Myometrial cell (primary cell): ENCODE measurements around the gene FNIP1. TPM values are rescaled to one million over a fixed set of nuclear protein-coding genes. Genes with fewer than 3 reads are reported as not detected.

ENCODE experiments used
- total RNA-seq: library from RNA; depleted of rRNA; stranded (reverse); fragments of >200 nt; gene quantifications from 2 replicates; pipeline ENCODE4 v1.2.3, GENCODE V29; 2015

FNIP1 gene
- total RNA-seq = 16.4 and 23.9 TPM in 2 replicates

DNA sequence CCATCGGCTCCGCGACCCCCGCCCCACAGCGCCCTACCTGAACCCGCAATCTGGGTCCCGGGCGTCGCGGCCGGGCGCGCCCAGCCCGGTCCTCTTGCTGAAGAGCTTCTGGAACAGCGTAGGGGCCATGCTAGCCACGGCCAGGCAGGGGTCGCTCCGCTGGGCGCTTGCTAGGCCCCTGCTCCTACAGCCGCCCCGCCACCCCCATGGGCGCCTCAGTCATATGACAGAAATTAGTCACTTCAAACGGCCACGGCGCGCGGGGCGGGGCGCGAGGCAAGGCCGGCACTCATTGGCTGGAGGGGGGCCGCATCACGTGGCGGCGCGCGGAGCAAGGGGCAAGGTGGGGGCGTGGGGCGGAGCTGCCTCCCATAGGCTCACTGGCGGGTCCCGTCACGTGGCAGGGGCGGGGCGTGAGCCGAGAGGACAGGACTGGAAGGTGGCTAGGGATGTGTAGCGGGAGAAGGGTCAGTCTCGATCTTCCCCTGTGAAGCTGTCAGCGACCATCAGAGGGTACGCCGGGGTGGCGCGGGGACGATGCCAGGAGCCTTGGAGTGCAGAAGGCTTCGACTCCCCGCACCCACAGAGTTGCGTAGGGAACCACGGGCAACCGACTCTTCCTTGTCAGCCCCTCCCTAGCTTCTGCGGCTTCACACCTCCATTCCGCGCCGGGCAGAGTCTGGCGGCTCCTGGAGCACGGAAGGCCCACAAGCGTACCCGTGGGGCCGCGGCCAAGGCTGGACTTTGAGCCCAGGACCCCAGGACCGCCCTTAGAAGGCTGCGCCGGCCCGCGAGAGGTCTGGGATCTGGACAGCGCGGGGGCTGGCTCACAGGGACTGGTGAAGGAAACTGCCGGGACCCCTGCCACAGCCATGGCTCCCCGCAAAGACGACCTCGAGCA, at the start of gene FNIP1:
Gene FNIP1, minus strand, starts transcription at position 225 of the 901 bp plus-strand sequence. Its CDS starts 96 bp downstream, at position 129.

DNA sequence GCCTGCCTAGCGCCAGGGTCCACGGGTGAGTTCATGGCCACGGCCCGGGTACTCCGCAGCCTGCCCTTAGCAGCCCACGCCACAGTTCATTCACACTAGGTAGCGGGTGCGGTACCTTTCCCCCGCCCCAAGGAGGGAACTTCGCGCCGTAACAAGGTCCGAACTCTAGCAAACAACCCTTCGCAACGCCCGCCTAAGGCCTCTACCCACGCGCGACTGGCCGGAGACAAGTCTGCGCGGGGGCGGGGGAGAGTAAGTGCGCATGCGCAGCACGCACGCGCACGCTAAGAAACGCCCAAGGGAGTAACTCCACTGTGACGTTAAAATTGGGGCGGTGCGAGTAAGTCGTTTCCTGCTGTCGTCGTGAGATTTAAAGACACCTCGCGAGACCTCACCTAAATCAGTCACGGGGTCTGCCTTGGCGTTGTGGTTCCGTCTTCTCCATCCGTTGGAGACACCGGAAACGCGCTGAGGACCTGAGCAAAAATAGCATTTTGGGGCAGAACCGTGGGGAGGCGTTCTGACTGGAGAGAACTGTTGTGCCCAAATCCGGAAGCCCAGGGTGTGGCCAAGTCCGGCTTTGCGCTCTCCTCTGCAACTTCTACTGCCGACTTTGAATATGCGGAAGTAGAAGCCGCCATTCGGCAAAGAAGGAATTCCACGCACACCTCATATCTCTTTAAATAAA, 161.7 kb downstream of the FNIP1 start, which contains the start of gene RAPGEF6:
Gene RAPGEF6, minus strand, starts transcription at position 234 of the 688 bp plus-strand sequence. Its CDS starts 199 bp downstream, at position 35.

Other genes with a start within 250 kb of the FNIP1 start
- gene RAPGEF6, start 161.8 kb downstream of the FNIP1 start, total RNA-seq = 5.5 and 6.4 TPM in 2 replicates
- gene MEIKIN, start 148.6 kb upstream of the FNIP1 start, total RNA-seq = not detected in 2 replicates
- gene ACSL6, start 214.6 kb upstream of the FNIP1 start, total RNA-seq = under 0.01 TPM in 1 of 2 replicates, not detected in the other